NCI-H146 treated with DMSO at 0.1 percent for 48 hours (cell line): ENCODE measurements around the gene SELENON.

ENCODE experiments used
- DNase-seq: peaks from one replicate; lab custom pipeline; 2025; ENCODE audit not compliant: unreplicated experiment; lab: John Stamatoyannopoulos, UW

SELENON gene, protein sequence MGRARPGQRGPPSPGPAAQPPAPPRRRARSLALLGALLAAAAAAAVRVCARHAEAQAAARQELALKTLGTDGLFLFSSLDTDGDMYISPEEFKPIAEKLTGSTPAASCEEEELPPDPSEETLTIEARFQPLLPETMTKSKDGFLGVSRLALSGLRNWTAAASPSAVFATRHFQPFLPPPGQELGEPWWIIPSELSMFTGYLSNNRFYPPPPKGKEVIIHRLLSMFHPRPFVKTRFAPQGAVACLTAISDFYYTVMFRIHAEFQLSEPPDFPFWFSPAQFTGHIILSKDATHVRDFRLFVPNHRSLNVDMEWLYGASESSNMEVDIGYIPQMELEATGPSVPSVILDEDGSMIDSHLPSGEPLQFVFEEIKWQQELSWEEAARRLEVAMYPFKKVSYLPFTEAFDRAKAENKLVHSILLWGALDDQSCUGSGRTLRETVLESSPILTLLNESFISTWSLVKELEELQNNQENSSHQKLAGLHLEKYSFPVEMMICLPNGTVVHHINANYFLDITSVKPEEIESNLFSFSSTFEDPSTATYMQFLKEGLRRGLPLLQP

DNA sequence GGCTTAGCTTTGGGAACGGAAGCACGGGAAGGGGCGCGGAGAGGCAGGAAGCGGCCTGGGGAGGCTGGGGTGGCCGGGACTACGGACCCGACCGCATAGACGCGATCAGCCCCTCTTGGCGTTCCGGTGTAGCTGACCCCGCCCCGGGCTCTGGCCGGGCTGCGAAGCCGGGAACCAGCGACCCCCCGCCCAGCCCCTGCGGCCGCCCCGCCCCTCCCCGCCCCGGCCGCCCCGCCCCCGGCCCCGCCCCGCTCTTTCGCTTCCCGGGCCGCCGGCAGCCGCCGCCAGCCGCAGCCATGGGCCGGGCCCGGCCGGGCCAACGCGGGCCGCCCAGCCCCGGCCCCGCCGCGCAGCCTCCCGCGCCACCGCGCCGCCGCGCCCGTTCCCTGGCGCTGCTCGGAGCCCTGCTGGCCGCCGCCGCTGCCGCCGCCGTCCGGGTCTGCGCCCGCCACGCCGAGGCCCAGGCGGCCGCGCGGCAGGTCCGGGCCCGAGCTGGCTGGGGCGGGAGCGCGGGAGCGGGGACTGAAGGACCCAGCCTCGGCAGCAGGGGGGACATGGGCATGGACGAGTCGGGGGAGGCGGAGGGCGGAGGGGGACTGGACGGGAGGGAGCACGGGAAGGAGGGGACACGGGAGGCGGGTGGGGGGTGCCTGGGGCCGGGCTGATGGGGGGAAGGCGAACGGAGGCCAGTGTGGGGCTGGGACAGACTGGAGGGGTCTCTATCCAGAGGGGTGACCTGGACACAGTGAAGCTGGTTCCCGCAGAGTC is at the start of gene SELENON:
Gene SELENON, plus strand, starts transcription at position 259 of the 768 bp plus-strand sequence. Its CDS starts 38 bp downstream, at position 297.
- peak; percentile 11 for DNase-seq

DNA sequence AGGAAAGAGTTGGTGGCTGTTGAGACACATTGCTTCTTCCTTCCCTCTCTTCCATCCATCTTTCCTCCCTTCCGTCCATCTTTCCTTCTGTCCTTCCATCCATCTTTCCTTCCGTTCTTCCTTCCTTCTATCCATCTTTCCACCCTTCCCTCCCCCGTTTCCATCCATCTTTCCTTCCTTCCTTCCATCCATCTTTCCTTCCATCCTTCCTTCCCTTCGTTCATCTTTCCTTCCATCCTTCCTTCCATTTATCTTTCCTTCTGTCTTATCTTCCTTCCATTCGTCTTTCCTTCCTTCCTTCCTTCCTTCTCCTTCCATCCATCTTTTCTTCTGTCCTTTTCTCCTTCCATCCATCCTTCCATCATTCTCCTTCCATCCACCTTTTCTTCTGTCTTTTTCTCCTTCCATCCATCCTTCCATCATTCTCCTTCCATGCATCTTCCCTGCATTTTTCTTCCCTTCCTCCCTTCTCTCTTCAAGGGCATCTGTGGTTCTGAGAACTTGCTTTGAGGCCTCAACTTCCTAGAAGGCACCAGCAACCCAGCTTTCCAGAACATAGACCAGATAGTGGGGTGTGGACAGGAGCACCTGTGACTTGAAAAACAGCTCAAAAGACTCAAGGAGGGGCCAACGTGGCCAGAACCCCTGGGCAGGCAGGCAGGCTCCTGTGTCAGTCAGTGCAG is 48.9 kb upstream of the SELENON start:
- no peak for DNase-seq

DNA sequence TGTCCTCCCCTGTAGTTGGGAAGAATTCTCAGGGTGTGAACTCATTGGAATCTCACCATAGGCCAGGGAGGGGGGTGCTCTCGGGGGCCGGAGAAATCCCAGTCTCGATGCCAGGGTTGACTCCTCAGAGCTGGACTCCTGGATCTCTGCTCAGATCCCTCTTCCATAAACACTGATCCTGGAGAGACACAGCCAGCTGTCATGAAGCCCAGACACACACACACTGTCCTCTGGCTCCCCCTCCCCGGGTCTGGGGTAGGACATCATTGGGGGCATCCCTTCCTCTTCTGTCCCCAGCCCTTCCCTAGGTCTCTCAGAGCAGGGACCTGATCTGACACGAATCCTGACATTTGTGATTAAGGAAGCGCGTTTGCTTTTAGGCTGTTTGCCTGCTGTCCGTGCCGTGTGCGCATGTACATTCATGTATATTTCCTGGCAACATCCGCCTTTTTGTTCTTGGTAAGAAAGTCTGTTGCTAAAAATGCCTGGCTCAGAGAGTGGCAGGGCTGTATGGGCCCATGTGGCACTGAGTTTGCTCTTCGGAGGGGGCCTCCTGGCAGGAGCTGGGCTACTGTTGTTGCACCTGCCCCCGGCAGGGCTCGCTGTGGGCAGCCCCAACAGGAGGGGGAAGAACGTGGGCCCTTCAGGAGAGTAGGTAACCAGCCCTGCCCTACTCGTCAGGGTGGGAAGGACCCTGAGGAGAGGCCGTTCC is 45.4 kb upstream of the SELENON start:
- no peak for DNase-seq

DNA sequence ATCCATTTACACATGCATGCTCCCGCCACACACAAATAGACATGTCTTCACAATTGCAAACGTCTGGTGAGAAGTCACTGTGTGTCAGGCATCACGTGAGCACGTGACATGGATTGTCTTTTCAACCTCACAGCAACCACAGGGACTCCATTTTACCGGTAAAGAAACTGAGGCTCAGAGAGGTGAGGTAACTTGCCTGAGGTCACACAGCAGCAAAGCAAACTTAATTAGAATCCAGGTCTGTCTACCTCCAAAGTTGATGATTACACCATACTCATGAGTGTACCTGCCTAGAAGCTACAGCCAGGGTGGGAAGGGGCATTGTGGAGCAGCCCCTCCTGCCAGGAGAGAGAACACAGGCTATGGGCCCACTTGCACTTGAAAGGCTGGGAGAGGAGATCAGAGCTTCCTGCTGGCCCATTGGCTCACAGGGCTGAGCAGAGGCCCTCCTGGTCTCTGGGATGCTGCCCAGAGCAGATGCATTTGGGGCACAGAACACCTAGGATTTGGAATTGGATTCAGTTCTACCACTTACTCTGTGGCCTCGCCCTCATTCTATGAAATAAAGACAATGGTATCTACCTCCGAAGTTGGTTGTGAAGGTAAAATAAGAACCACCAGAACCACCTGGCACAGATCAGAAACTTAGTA is 44.4 kb upstream of the SELENON start:
- no peak for DNase-seq

DNA sequence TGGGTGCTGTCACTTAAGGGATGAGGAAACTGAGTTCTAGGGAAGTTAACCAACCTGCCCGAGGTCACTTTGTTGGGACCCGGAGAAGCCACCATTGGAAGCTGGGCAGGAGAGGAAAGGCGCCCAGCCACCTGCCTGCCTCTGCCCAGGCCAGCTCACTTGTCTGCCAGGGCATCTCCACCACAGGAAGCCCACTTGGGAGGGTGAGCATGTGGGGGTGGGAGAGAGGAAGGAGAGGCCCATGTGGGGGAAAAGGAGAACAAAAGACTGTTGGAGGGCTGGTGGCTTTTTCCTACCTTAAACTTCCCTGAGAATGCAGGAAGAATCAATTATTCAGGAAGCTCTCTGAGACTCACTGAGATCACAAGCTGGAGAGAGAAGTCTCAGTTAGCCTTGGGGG is 43.8 kb upstream of the SELENON start:
- no peak for DNase-seq

DNA sequence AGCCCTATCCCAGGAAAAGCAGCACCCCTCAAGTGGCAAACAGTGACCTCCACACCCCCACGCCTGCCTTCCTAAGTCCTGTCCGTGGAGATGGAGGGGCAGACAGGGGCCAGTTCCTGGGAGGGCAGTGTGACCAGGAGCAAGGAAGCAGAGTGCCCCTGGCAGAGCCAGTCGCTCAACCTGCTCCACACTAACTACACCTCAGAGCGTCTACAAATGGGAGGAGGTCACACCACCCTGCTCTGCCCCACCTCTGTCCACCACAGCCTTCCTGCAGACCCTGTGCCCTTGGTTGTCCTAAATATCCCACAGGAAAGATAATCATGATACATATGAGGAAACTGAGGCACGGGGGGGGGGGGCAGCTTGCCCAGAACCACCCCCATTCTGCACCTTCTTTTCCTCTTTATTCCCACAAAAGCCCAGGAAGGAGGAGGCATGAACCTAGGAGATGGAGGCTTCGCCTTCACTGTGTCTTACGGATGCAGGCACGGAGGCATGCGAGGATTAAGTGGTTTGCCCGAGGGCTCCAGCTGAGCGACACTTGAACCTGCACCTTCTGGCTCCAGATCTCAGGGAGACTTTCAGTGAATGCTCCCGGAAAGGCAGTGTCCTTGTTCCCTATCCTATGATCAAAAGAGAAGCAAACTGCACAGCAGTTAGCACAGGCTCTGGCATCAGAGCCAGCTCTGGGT is 42.7 kb upstream of the SELENON start:
- DNase-seq, result no peak

DNA sequence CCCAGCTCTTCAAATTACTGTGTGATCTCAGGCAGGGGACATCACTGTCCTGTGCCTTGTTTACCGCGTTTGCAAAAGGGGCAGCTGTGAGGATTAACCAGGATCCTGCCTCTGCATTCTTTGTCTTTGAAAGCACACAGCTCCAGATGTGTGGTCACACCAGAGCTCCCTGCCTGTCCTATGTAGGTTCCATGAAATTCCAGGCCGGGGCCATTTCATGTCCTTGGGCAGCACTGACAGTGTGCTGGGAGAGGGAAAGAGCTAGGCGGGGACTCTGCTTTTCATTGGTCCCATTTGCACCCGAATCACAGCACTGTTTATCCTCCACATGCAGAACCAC is 42.2 kb upstream of the SELENON start:
- no peak for DNase-seq

DNA sequence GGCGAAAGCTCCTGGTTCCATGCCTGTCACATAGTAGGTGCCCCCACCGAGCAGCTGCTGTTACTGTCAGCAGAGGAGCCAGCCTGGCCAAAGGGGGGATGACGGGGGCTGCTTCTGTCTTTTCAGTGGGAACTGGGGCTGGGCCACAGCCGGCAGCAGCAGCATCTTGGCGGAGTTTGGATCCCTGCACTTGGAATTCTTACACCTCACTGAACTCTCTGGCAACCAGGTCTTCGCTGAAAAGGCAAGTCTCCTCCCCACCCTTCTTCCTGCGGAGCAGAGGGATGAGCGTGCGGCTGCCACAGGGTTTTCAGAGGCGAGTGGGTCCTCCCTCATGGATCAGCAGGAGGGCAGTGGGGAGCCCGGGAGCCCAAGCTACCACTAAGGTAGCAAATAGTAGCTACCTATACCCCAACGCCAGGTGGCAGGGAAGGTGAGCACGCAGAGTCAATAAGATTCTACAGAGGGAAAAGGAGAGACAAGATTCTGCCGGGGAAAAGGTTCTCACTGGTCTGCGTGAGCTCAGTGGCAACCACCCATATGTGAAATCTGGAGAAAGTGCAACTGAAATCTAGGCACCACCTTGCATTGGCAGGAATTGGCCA is 41.4 kb upstream of the SELENON start:
- no peak for DNase-seq

DNA sequence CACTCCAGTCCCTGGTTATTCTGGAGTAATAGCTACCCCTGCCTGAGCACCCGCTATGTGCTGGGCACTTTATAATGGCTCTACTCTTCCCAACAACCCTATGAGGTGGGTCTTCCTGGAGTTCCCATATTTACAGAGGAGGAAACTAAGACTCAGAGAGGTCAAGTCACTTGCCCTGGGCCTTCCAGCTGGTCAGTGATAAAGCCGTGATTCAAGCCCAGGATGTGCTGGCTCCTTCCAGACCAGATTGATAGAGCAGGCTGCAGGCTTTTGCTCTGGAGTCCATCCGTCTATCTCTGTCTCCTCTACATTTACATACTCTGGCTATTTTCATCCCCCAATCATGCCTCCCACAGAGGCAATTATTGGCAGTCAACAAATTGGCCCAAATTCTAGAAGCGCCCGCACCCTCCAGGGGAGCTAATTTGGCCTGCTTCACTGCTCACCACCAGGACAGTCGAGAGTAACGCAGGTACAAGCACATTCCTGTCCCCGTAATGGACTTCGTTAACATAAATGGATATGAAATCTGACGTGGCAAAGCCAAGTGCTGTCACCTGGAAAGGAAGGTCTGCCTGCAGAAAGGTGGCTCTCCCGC is 39.8 kb upstream of the SELENON start:
- DNase-seq, result no peak

DNA sequence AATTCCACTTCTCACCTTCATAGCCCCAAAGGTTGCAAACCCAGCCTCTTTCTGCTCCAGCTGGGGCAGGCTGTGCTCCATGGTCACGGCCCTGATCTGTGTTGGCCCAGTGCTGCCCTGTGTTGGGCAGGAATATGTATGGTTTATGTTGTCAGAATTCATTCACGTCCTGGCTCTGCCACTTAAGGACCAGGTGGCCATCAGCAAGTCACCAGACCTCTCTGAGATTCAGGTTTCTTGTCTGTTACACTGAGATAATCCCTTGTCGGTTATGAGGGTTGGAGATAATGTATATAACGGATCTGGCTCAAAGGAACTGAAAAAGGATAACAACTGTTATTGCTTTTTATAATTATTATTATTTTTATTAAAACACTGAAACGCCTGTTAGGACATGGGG is 39.1 kb upstream of the SELENON start:
- no peak for DNase-seq

DNA sequence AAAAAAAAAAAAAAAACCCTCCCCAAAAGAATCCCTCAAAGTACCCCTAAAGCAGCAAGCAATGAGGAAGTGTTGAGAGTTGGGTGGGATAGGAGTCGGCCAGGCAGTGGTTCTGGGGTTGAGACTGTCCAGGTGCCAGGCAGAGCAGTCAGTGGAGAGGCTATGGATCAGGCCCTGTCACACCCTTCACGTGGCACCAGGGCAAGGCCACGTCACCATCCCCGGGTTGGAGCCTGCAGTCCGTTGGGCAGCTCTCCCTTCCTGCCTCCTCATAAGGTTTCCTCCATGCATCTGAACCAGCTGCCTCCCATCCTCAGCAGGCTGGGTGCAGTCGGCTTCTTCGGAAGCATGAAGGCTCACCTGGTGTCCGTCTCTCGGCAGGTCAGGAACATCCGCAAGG is 36.5 kb upstream of the SELENON start:
- DNase-seq, result no peak

DNA sequence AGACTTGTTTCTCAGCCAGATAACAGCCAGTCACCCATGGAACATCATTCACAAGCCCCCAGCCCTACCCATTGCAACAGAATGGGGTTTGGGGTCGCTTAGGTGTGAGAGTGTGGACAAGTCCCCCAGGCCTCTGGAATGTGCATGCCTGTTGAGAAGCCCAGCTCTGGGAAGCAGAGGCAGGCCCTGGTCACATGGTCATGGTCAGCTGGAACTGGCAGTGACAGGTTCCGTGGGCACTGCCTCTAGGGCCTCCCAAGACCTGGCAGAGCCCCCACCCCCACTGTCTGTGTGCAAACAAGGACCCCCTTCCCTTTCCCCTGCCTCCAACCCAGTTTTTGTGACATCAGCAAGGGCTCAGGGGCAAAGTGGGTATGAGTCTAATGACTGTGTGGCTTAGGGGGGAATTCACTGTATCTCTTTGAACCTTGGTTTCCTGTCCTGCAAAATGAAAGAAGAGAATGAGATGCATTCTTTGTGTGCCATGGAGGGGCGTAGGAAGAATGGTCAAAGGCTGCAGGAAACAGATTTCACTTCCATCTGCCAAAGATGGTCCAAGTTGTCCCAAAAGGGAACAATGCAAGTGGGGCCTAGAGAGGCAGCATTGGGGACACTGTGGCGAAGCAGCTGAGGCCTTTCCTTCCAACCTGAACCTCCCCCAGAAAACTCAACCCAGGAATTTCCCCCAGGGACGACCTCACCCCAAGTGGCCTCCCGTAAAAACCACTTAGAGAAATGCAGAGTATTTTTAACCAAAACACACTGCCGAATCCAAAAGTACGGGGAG is 34.7 kb upstream of the SELENON start:
- DNase-seq, result no peak

DNA sequence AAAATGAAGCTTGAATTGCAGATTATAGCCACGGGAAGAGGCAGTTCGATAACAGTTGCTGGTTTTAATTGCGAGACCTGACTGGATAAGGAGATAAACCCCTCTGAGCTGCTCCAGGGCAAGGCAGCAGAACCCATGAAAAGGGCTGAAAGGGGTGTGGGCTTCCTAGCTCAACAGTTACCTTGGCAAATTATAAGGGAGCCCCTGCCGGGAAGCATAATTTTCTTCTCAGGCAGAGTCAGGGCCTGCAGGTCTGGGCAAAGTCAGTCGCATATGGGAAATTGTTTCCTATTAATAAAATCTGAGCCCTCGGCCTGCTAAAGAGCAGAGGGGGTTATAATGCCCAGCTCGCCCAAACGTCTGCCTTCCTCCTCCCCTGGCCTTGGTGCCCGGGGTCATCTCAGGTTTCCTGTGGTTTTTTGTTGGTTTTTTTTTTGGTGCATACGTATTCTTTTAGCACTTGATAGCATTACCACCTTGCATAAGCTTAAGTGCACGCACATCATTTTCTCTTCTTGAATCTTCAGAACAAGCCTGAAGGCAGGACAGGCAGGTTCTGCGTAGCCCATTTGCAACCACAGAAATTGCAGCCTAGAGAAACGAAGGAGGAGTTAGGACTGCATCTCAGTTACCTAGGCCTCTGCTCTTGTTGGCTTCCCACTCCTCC is 33.9 kb upstream of the SELENON start:
- peak; percentile 68 for DNase-seq

DNA sequence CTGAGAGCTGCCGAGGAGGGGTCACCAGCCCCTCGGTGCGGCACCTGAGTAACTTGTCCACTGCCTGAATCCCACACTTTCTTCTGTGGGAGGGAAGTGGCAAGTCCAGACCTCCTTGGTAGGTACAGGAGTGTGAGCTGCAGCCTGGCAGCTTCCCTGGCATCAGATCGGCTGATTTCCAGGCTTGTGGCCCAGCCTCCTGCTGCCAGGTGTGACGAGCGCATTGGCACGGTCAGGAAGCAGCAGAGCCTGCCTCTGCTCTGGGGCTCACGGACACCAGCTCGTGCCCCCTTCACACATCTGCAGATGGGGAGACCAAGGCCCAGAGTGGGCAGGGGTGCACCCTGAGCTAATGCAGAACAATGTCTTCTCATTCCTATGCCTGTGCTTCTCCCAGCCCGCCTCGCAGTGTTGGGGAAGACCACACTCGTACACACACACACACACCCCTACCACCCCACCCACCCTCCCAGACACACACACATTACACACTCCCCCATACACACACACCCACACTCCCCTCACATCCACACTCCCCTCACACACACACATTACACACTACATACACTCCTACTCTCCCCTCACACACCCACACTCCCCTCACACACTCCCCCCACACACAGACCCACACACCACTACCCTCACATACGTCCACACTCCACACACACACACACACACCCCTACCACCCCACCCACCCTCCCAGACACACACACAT is 33.1 kb upstream of the SELENON start:
- DNase-seq, result no peak

DNA sequence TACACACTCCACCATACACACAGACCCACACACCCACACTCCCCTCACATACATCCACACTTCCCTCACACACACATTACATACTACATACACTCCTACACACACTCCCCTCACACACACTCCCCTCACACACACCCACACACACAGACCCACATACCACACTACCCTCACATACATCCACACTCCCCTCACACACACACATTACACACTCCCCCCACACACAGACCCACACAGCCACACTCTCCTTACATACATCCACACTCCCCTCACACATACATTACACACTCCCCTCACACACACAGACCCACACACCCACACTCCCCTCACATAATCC is 32.6 kb upstream of the SELENON start:
- no peak for DNase-seq

DNA sequence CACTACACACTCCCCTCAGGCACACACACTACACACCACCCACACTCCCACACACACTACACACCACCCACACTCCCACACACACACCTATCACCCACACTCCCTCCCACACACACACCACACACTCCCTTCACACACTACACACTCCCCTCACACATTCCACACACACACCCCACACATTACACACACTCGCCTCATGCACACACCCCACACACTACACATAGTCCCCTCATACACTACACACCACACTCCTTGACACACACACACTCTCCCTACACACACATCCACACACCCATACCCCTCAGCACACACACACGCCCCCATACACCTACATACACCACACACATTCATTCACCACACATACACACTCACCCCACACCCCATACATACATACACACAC is 31.0 kb upstream of the SELENON start:
- DNase-seq, result no peak
